Testis (tissue), 2 donors: ENCODE measurements around the gene SHF.

Source experiments
- POLR2A ChIP-seq: fragments of 450-650 bp; IDR thresholded peaks from one replicate; pipeline ENCODE4 v1.6.1; 2017; ENCODE audit warnings: antibody characterized with exemption, mild to moderate bottlenecking, moderate library complexity
- TF ChIP-seq, protein P1 (sequence below), 3 experiments: fragments of 450-650 bp in 2 of 3; fragments of 200-600 bp in 1 of 3; sonication (generic) in 1 of 3; IDR thresholded peaks; one replicate each; pipeline ENCODE4 v1.5.1; 2016 to 2019; ENCODE audit warnings: antibody characterized with exemption in 3 of 3, mild to moderate bottlenecking in 2 of 3, moderate library complexity in 1 of 3

DNA sequence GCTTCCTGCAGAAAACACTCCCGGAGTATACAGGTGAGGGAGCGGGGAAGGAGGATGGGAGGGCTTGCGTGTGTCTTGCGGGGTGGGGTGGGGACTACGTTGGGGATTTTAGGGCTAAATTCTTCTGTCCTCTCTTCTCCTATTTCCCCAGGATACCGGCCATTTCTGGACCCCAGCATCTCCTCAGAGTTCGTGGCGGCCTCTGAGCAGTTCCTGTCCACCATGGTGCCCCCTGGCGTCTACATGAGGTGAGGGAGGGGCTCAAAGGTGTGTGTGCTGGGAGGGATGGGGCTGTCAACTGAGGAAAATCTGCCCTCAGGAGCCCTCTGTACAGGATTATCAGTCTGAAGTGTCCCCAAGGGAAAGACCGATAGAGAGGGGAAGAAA lies 51.4 kb downstream of the SHF start:
- TF ChIP-seq, protein P1, sequence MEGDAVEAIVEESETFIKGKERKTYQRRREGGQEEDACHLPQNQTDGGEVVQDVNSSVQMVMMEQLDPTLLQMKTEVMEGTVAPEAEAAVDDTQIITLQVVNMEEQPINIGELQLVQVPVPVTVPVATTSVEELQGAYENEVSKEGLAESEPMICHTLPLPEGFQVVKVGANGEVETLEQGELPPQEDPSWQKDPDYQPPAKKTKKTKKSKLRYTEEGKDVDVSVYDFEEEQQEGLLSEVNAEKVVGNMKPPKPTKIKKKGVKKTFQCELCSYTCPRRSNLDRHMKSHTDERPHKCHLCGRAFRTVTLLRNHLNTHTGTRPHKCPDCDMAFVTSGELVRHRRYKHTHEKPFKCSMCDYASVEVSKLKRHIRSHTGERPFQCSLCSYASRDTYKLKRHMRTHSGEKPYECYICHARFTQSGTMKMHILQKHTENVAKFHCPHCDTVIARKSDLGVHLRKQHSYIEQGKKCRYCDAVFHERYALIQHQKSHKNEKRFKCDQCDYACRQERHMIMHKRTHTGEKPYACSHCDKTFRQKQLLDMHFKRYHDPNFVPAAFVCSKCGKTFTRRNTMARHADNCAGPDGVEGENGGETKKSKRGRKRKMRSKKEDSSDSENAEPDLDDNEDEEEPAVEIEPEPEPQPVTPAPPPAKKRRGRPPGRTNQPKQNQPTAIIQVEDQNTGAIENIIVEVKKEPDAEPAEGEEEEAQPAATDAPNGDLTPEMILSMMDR (IDR thresholded peaks at IDR 0.05): peak in 1 of 3 experiments; percentile 10
- no peak for TF ChIP-seq POLR2A
